A549 treated with CORT108297 at 1 μM for 4 hours (cell line): Measurements from ENCODE around the gene BBS7. TPM values are rescaled to one million over a fixed set of nuclear protein-coding genes. Genes with fewer than 3 reads are reported as not detected.

ENCODE experiments used
- total RNA-seq: library from RNA; stranded (reverse); fragments of 200-300 nt; extraction: Qiagen RNA extraction; gene quantifications from 5 replicates; pipeline ENCODE4 v1.2.3, GENCODE V29; 2022

BBS7 gene
- 11.1 to 15.2 TPM (median 14.1 TPM) in 5 replicates for total RNA-seq

GRCh38 chr4:121869841-121870822 lies at the start of gene BBS7:
Gene BBS7, minus strand, starts transcription at chr4:121870474. Its CDS starts 161 bp downstream, at chr4:121870313.

DNA sequence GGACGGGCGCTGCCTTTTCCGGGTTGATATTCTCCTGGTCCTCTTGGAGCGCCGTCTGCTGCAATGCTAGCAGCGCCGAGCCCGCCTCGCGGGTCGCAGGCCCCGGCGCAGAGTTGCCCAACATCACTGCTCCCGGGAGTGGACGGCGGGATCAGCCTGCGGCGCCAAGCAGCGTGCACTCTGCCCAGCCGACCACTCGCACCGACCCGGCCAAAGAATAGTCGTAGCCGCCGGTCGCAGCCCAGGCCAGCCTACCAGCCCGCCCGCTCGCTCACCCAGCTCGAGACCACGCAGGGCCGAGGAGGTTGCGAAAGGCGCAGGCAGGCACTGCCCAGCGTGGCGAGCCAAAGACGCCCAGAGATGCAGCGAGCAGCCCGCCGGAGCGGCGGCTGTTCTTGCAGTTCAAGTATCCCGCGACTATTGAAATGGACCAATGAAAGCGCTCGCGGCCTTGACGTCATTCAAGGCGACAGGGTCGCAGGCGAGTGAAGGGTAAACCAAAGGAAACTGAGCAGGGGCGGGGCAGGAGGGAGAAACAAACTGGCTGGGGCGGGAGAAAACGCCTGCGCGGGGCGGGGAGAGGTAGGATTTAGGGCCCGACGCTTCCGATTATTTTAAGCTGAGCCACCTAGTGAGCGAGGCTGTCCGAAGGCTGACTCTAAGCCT lies 46.6 kb downstream of the BBS7 start, which contains the start of gene CCNA2:
CCNA2 (minus strand) TSS at position 379 of the 666 bp plus-strand sequence; CDS start at position 124, 255 bp downstream.

GRCh38 chr4:121800961-121801714 lies 69.1 kb downstream of the BBS7 start, which contains the start of gene EXOSC9:
Gene EXOSC9, plus strand, starts transcription at chr4:121801323. Its CDS starts 102 bp downstream, at chr4:121801425.

Other genes starting within 250 kb of the BBS7 start
- gene ANXA5, start 173.5 kb downstream of the BBS7 start, total RNA-seq, result 460 to 594 TPM (median 485 TPM) in 5 replicates
- gene SMIM43, start 105.3 kb downstream of the BBS7 start, total RNA-seq, result 0.22 to 0.46 TPM (median 0.34 TPM) in 5 replicates
- 27.1 to 34.5 TPM (median 28.0 TPM) in 5 replicates for gene EXOSC9, start 69.2 kb downstream of the BBS7 start, total RNA-seq
- 38.9 to 49.1 TPM (median 46.3 TPM) in 5 replicates for gene CCNA2, start 46.6 kb downstream of the BBS7 start, total RNA-seq
- gene TRPC3, start 81.6 kb upstream of the BBS7 start, total RNA-seq, result 0.05 to 0.07 TPM (median 0.07 TPM) in 3 of 5 replicates, not detected in the others